H54 (cell line): ENCODE data around the gene MAP3K12.
"Not testable (repeated sequence)": the region's sequence is repeated elsewhere in the genome, so short reads cannot be mapped to it uniquely, and the experiment has no call there.

ENCODE experiments used
- DNase-seq: peaks from one replicate; pipeline ENCODE4 v3.0.0; 2011; ENCODE audit warnings: low spot score, mixed read lengths; ENCODE audit not compliant: insufficient read length
- FAIRE-seq: peaks from 3 replicates; lab custom pipeline; 2011; peaks lifted over from hg19 to GRCh38; lab: Jason Lieb, UNC
- POLR2A ChIP-seq: IDR thresholded peaks from 2 replicates; pipeline ENCODE4 v1.6.1; 2011; ENCODE audit warnings: low read depth, mild to moderate bottlenecking, low read length

Gene MAP3K12

DNA sequence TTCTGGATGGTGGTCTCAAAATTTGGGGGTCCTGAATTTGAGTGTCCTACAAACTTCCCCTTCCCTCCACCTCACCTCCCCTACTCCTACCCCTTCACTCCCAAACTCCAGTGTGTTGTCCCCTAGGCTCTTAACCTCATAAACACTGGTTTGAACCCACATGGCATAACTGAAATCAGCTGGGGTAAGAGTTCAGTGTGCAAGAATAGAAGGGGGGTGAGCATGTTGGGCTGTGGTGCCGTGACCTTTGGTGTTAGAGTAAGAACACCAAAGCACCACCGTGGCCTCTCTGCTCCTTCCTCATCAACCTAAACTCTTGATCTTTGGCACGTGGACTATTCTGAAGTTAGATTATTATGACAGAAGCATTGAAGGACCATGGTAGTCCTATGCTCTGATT lies 36.3 kb downstream of the MAP3K12 start:
- FAIRE-seq (no peak), DNase-seq (no peak)
- no peak for TF ChIP-seq POLR2A

GRCh38 chr12:53461591-53461990 lies 37.7 kb downstream of the MAP3K12 start:
- TF ChIP-seq POLR2A, result no peak
- DNase-seq (no peak), FAIRE-seq (no peak)

- DNase-seq, result no peak
- no peak for FAIRE-seq
- no peak for TF ChIP-seq POLR2A
Observed at GRCh38 chr12:53461059-53461458, 38.2 kb downstream of the MAP3K12 start.

- no peak for DNase-seq
- no peak for TF ChIP-seq POLR2A
- no peak for FAIRE-seq
Observed at GRCh38 chr12:53459097-53459496, 40.2 kb downstream of the MAP3K12 start.

DNA sequence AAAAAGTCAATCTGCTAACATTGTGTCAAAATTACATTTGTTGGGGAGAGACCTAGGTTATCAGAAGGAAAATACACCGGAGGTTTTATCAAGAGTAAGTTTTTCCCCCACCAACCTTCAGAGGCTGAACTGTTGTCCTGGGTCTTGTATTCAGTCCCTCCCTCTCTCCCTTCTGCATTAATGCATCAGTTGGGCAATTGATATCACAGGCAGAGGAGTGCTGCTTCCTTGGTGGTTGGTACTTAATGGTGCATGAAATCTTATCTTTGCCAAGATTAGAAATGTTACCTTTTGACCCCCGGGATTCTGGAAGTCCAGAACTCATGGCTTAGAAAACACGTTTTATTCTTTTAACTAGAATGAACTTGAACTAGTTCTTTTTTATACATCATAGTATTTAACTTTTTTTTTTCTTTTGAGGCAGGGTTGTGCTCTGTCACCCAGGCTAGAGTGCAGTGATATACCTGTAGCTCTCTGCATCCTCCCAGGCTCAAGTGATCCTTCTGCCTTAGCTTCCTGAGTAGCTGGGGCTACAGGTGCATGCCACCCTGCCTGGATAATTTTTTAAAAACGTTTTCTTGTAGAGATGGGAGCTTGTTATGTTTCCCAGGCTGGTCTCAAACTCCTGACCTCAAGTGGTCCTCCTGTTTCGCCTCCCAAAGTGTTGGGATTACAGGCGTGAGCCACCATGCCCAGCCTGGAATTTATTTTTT lies 42.4 kb downstream of the MAP3K12 start:
- no peak for FAIRE-seq
- TF ChIP-seq POLR2A, result no peak

GRCh38 chr12:53454707-53455106 lies 44.6 kb downstream of the MAP3K12 start:
- FAIRE-seq (no peak), DNase-seq (no peak)
- no peak for TF ChIP-seq POLR2A

More for the DNA sequence above, 42.4 kb downstream of the MAP3K12 start:
- DNase-seq, result no peak

DNA sequence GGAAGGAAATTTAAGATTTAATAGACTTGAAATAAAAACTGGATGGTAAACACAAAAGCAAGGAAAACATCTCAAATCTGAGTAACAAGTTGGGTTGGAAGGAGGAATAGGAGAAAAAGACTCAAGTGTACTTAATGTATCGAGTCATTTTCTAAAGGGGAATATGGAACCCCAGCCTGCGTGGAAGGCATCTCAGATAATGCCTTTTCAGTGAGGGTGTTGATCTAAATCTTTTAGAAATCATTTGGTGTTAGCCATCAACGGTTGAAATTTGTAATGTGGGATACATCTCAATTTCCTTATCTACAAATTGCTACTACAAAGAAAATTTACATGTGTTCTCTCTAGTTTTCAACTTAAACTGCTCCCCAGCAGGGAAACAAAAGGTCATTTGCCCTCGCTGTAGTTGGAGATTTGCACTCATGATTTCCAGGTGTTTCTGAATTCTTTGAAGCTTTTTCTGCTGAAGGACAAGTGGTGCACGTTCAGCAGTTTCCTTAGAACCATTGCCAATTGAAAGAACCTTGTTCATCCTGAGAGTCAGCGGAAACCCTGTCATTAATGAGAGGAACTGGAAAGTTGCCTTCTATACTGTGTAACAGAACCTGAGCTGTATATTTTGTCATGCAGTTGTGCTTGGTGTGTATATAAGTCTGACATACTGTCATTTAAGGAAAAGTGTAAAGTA lies 45.2 kb downstream of the MAP3K12 start:
- no peak for DNase-seq
- TF ChIP-seq POLR2A, result no peak
- FAIRE-seq, result no peak

- FAIRE-seq, result no peak
- peak; percentile 23; the same call in 1 of the 2 replicates for TF ChIP-seq POLR2A
- peak; percentile 76 for DNase-seq
Observed at GRCh38 chr12:53452159-53453077, 46.8 kb downstream of the MAP3K12 start.

DNA sequence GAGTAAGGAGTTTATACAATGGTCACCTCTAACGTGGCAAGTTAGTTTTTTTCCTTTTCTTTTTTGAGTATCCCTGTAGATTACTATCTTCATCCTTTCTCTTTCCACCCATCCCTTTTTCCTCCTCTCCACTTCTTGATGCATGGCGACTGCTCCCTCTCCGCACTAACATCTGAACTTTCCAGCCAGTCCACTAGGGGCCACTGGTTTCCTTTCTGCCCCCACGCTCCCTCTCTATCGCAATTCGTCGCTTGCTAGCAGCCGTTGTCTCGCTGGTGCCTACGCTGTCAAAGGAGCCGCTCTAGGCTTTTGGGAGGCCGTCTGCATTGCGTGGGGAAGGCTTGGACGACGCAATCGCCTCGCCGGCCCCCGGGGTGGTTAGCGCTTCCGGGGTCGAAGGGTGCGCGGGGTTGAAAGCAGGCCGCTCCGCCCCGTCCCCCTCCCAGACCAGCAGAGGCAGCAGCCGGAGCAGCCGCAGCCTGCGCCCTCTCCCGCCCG lies 47.5 kb downstream of the MAP3K12 start, which contains the start of gene PCBP2:
PCBP2 (plus strand) TSS at position 442 of the 498 bp plus-strand sequence. CDS start 2,699 bp downstream, outside the sequence.
- peak; percentile 86 for DNase-seq
- FAIRE-seq, result peak; percentile 90
- TF ChIP-seq POLR2A, result peak; percentile 73; the same call in 1 of the 2 replicates

- no peak for DNase-seq
- TF ChIP-seq POLR2A, result no peak
- no peak for FAIRE-seq
Observed at GRCh38 chr12:53450936-53451335, 48.3 kb downstream of the MAP3K12 start.

- not testable (repeated sequence) for DNase-seq, FAIRE-seq
Observed at GRCh38 chr12:53444593-53445325, 54.5 kb downstream of the MAP3K12 start.

GRCh38 chr12:53443955-53444354 lies 55.3 kb downstream of the MAP3K12 start:
- FAIRE-seq (no peak), DNase-seq (no peak)

DNA sequence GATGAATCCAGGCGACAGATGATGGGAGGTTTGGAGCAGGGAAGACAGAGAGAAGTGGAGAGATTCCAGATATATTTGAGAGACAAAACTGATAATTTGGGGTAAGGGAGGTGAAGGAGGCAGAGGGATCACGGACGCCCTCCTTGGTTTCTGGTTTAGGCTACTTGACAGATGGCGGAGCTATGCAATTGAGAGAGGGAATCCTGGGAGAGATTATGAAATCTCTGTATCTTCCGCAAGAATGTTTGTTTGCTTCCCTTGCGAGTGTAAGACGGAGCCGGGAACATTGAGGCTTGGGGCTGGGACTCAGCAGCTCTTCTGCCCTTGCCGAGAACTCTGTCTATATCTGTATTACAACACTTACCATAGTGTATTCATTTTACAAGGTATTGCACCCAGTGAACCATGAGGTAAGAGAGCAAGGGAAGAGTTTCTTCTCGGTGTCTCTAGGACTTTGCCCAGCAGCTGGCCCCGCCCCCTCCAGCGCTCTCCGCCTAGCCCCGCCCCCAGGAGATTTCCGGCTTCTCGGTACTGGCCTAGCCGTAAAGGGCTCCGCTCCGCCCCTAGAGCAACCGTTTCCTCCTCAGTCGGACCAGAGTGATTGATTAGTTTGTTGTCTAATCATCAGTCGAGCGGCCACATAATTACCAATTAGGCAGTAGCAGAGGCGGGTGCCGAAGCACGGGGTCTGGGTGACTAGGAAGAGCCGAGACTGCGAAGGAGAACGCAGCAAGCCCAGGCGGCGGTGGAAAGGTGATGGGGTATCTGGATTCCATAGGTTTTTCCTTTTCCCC lies 58.0 kb downstream of the MAP3K12 start, which contains the start of gene PRR13:
PRR13 (plus strand) TSS at position 695 of the 794 bp plus-strand sequence. CDS start 981 bp downstream, outside the sequence.
- FAIRE-seq, result peak; percentile 94
- peak; percentile 91 for DNase-seq
- peak; percentile 87 for TF ChIP-seq POLR2A

More at GRCh38 chr12:53443955-53444354, 55.3 kb downstream of the MAP3K12 start:
- no peak for TF ChIP-seq POLR2A

DNA sequence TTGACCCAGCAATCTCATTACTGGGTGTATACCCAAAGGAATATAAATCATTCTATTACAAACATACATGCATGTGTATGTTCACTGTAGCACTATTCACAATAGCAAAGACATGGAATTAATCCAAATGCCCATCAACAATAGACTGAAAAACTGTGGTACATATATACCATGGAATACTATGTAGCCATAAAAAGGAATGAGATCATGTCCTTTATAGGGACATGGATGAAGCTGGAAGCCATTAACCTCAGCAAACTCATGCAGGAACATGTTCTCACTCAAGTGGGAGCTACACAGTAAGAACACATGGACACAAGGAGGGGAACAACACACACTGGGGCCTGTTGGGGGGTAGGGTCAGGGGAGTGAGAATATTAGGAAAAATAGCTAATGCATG lies 59.7 kb downstream of the MAP3K12 start:
- not testable (repeated sequence) for DNase-seq

GRCh38 chr12:53435326-53435725 lies 63.9 kb downstream of the MAP3K12 start:
- DNase-seq, FAIRE-seq: not testable (repeated sequence)

More for the DNA sequence above, 59.7 kb downstream of the MAP3K12 start:
- FAIRE-seq, result not testable (repeated sequence)
